Embryonic facial prominence (tissue), 1 donor: ENCODE measurements around the gene C10orf105.

ENCODE experiments used
- DNase-seq: peaks from one replicate; pipeline ENCODE4 v3.0.0-alpha.2; 2016; ENCODE audit errors: extremely low spot score

C10orf105 gene

DNA sequence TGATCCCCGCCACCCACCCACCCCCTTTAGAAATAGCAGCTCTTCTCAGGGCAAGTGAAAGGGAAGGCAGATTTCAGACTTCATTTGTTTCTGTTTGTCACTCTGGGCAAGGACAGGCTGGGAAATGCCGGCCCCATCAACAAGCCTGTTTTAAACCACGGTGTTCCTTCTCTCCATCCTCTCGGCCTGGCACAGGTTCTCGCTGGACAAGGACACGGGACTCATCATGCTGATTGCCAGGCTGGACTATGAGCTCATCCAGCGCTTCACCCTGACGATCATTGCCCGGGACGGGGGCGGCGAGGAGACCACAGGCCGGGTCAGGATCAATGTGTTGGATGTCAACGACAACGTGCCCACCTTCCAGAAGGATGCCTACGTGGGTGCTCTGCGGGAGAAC lies 42.3 kb downstream of the C10orf105 start:
- DNase-seq: no peak

DNA sequence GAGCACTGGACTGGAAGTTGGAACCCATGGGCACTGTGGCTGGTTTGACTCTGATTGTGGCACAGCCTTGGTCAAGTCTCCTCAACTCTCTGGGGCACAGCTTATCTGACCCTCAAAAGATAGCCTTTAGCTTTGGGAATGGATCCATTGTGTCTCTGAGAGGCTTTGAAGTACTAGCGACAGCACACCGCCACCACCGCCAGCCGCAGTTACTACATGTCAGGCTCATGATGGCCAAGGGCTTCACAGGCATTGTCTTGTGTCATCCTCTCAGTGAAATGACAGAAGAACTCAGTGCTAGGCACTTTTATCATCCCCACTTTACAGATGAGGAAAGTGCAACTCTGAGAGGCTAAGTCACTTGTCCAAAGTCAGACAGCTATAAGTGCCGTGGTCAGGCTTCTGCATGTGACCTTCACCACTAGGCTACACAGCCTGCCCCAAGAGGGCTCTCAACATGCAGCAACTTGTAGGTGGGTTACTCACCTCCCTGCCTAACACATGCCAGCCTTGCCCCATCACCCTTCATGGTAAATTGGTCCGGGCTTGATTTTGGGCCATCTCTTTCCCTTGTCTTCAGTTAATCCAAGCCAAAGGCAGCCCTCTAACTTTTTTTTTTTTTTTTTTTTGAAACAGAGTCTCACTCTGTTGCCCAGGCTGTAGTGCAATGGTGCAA lies 44.1 kb downstream of the C10orf105 start:
- no peak for DNase-seq

DNA sequence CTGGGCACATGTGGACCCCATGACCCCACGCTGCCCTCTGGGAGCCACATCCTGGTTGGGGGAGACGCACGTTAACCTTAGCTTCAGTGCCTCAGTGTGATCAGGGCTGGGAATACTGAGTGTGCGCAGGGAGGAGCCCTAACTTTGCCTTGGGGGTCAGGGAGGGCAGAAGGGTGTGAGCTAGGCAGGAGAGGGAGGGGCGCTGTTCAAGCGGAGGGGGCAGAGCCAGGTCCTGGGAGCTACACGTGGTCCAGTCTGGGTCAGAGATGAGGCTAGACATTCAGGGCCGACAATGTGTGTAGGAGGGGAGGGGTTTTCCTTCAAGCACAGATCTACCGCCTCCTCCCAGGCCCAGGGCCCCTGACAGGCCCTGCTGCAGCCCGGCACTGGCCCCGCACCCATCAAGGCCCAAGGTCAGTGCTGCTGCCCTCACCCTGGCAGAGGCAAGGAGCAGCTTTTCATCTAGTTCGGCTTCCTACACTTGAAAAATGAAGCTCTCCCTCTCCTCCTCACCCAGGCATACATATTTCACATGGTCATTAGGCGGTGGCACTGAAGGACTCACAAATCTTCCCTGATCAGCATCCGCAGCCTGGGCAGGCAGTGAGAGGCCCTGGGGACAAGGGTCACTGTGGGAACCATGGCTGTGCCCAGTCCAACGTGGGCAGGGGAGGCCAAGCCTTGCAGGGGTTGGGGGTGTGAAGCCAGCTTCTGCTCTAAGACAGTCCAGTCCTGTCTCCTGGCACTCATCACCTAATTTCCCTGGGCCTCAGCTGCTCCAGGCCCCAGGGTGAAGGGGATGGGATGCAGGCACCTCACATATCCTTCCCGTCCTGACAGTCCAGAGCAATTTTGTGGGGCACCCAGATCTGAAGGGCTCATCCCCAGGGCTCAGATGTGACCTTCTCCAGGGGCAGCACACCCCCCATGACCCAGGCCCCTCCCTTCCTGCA lies 47.3 kb downstream of the C10orf105 start:
- DNase-seq: no peak

DNA sequence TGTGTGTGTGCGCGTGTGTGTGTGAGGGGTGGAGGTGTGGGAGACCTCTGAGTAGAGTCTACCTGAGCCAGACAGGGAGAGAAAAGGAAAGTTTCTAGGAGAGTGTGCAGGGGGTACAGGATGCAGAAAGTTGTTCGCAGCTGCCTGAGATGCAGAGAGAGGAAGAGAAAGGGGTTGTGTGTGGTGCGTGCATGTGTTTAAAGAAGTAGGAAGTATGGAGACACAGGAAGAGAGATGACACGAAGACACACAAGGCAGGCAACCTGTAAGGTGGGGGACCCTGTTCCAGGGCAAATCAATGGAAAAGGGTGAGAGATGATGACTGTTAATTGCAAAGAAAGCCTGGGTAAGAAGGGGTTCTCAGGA lies 52.2 kb downstream of the C10orf105 start:
- no peak for DNase-seq

DNA sequence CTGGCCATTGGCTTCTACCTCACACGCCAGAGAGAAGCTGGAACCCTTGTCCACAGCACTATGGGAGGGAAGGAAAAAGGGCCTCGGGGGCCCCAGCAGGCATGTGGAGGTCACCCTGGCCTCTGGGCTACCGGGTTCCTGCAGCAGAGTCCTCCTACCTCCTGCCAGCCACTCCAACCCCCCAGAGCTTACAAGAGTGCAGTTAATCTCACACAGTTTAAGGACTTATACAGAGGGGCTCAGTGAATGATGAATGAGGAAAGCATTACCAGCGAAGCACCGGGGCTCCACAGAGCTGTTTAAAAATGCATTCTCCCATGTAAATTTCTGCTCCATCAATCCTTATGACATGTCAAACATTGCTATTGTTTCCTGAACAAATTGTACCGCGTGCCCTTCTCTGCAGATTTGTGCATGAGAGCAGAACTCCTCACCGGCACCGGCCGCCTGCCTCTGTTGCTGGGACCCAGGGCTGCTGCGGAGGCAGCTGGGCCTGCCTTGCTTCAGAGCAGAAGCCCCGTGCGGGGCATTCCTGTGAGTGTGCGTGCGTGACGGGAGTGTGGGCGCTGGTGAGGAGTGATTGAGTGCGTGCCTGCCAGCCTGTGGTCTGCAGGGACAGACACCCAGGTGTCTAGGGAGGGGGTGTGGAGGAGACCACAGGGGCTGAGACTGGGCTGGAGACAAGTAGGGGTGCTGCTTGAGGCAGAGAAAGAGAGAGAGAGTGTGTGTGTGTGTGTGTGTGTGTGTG lies 52.8 kb downstream of the C10orf105 start:
- DNase-seq: no peak

DNA sequence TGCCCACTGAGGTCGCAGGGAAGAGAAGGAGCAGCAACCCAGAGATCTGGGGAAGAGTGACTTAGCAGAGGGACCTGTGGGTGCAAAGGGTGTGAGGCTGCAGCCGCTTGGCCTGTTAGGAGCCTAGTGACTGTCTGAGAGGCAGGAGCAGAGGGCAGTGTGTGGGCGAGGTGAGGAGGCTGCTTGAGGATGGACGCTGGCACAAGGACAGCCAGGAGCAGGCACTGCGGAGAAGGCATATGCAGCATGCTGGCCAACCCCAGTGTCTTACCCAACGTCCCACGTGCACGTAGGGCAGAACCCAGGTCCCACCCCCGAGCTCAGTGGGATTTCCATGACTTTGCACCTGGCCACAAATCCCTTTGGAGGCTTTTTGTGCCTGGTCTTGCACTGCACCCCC lies 54.1 kb downstream of the C10orf105 start:
- DNase-seq: no peak

DNA sequence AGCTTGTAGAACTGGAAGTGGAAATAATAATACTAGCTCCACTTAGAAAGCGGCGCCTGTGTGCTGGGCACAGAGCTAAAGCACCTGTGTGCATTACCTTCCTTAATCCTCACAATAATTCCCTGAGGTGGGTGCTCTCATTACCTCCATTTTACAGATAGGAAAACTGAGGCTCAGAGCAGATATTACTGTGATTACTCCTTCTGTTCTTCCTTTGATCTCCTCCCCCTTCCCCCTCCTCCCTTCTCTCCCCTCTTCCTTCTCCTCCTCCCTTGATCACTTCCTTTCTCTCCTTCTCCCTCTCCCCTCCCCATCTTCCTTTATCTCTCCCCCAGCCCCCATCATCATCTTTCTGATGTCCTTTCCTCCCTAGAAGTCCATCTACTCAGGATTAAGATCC lies 55.0 kb downstream of the C10orf105 start:
- no peak for DNase-seq

DNA sequence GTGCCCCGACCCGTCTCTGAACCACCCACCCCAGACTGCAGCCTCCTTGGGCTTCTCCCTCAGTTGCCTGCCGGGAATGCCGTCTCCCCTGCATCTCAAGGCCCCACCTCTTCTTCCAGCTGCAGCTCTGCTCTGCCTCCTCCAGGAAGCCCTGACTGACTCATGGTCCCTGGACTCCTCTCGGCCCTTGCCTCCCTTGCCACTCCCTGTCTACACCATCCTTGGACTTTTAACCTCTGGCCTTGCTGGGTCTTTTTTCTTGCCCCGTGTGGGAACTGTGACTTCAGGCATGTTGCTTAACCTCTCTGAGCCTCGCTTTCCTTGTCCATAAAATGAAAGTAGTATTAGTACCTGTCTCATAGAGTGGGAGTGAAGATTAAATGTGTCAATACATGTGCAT lies 56.3 kb downstream of the C10orf105 start:
- DNase-seq: no peak

DNA sequence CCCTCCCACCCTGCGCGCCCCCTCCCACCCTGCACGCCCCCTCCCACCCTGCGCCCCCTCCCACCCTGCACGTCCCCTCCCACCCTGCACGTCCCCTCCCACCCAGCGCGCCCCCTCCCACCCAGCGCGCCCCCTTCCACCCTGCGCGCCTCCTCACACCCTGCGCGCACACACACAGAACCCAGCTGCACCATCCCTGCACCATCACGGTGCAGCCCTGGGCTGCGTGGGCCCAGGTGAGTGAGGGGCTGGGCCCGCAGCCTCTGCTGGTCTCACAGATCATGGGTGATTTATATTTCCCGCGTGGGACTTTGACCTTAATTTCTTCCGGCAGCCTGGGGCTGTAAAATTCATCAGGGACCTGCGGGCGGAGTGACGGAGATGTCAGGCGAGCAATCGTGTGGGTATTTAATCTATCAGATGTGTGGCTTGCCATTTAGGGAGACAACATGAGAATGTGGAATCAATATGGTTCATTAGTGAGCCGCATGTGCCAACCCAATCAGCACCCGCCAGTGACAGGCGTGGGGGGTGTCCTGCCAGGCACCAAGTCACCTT lies 57.7 kb downstream of the C10orf105 start:
- DNase-seq: no peak
